ENCODE results near the gene TRPC1. TPM values are rescaled to one million over a fixed set of nuclear protein-coding genes. Genes with fewer than 3 reads are reported as not detected.

Gene TRPC1
- polyA plus RNA-seq, 1 of the 3 experiments (the other 2 are of a cell fraction): 9.6 TPM

DNA sequence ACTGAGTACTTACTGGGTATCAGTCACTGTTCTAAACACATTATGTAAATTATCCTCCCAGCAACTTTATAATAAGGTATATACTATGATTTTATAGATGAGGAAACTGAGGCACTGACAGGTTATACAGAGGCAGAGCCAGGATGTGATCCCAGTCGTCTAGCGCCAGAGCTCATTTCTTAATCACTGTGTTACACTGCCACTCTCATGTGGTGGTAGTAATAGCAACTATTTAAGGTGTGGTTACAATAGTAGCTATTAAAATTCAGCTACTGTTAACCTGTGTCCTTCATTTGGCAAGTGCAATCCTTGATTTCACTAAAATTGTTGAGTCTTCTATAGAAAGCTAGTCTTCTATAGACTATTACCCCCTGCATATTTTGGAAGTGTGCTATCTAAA is 43.1 kb upstream of the TRPC1 start:
- CTCF ChIA-PET: interaction anchor here (1.1 kb wide), 1 partner anchor 11 kb away, joined by 3 read pairs; no protein-coding TSS in a partner anchor

DNA sequence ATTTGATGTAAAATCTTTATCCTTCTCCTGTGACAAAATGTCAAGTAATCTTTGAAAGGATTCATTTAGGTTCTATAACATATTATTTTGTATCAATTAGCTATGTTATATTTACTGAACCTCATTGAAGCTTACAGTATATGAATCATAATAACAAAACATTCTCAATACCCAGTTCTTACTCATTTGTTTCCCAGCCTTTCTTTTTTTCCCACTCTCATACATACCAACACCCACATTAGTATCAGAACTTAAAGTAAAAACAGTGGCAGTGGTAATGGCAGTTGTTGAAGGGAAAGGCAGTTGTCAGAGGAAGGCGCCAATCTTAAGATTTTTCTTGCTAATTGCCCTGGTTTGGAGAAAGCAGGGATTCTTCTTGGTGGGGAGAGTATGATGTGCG is 33.2 kb upstream of the TRPC1 start:
- TF ChIP-seq, protein P1, sequence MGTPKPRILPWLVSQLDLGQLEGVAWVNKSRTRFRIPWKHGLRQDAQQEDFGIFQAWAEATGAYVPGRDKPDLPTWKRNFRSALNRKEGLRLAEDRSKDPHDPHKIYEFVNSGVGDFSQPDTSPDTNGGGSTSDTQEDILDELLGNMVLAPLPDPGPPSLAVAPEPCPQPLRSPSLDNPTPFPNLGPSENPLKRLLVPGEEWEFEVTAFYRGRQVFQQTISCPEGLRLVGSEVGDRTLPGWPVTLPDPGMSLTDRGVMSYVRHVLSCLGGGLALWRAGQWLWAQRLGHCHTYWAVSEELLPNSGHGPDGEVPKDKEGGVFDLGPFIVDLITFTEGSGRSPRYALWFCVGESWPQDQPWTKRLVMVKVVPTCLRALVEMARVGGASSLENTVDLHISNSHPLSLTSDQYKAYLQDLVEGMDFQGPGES (IDR thresholded peaks at IDR 0.05; ENCODE audit: low read depth, low read length): no peak
- no peak for TF ChIP-seq SIN3A (IDR thresholded peaks at IDR 0.05; ENCODE audit: borderline replicate concordance, low read depth, low read length)
- TF ChIP-seq, protein P2, sequence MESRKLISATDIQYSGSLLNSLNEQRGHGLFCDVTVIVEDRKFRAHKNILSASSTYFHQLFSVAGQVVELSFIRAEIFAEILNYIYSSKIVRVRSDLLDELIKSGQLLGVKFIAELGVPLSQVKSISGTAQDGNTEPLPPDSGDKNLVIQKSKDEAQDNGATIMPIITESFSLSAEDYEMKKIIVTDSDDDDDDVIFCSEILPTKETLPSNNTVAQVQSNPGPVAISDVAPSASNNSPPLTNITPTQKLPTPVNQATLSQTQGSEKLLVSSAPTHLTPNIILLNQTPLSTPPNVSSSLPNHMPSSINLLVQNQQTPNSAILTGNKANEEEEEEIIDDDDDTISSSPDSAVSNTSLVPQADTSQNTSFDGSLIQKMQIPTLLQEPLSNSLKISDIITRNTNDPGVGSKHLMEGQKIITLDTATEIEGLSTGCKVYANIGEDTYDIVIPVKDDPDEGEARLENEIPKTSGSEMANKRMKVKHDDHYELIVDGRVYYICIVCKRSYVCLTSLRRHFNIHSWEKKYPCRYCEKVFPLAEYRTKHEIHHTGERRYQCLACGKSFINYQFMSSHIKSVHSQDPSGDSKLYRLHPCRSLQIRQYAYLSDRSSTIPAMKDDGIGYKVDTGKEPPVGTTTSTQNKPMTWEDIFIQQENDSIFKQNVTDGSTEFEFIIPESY (IDR thresholded peaks at IDR 0.05; ENCODE audit: borderline replicate concordance, low read depth): no peak
- no peak for TF ChIP-seq TCF12 (IDR thresholded peaks at IDR 0.05)
- TF ChIP-seq NRF1 (IDR thresholded peaks at IDR 0.05; ENCODE audit: low read depth, low read length): no peak
- no peak for TF ChIP-seq CHD2 (IDR thresholded peaks at IDR 0.05; ENCODE audit: low read length, partially characterized antibody)
- TF ChIP-seq FOXJ3 (CRISPR knock-in tag; IDR thresholded peaks at IDR 0.05): no peak
- no peak for TF ChIP-seq JUND (IDR thresholded peaks at IDR 0.05)
- TF ChIP-seq, protein P3, sequence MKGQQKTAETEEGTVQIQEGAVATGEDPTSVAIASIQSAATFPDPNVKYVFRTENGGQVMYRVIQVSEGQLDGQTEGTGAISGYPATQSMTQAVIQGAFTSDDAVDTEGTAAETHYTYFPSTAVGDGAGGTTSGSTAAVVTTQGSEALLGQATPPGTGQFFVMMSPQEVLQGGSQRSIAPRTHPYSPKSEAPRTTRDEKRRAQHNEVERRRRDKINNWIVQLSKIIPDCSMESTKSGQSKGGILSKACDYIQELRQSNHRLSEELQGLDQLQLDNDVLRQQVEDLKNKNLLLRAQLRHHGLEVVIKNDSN (IDR thresholded peaks at IDR 0.05; ENCODE audit: borderline replicate concordance, low read depth): no peak
- TF ChIP-seq, protein P4, sequence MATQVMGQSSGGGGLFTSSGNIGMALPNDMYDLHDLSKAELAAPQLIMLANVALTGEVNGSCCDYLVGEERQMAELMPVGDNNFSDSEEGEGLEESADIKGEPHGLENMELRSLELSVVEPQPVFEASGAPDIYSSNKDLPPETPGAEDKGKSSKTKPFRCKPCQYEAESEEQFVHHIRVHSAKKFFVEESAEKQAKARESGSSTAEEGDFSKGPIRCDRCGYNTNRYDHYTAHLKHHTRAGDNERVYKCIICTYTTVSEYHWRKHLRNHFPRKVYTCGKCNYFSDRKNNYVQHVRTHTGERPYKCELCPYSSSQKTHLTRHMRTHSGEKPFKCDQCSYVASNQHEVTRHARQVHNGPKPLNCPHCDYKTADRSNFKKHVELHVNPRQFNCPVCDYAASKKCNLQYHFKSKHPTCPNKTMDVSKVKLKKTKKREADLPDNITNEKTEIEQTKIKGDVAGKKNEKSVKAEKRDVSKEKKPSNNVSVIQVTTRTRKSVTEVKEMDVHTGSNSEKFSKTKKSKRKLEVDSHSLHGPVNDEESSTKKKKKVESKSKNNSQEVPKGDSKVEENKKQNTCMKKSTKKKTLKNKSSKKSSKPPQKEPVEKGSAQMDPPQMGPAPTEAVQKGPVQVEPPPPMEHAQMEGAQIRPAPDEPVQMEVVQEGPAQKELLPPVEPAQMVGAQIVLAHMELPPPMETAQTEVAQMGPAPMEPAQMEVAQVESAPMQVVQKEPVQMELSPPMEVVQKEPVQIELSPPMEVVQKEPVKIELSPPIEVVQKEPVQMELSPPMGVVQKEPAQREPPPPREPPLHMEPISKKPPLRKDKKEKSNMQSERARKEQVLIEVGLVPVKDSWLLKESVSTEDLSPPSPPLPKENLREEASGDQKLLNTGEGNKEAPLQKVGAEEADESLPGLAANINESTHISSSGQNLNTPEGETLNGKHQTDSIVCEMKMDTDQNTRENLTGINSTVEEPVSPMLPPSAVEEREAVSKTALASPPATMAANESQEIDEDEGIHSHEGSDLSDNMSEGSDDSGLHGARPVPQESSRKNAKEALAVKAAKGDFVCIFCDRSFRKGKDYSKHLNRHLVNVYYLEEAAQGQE (IDR thresholded peaks at IDR 0.05; ENCODE audit: low read depth, low read length): no peak
- no peak for TF ChIP-seq TAF1 (IDR thresholded peaks at IDR 0.05; ENCODE audit: borderline replicate concordance, low read depth, low read length)
- TF ChIP-seq GATA2 (CRISPR knock-in tag; IDR thresholded peaks at IDR 0.05): no peak
- no peak for TF ChIP-seq MXI1 (IDR thresholded peaks at IDR 0.05; ENCODE audit: low read depth, low read length)
- TF ChIP-seq EZH2phosphoT487 (IDR thresholded peaks at IDR 0.05; ENCODE audit: borderline replicate concordance, low read depth): no peak
- no peak for TF ChIP-seq POLR2AphosphoS5 (IDR thresholded peaks at IDR 0.05; ENCODE audit: low read depth, low read length)
- TF ChIP-seq YY1 (IDR thresholded peaks at IDR 0.05; ENCODE audit: low read depth): no peak
- TF ChIP-seq RFX5 (IDR thresholded peaks at IDR 0.05; ENCODE audit: low read length): no peak
- no peak overlapping the region for H3K4me3 ChIP-seq (ENCODE audit: low read depth in 2 of 2, low read length in 1 of 2)
- POLR2A ChIA-PET: no interaction called here
- no peaks in the 10 kb centered on the region for H3K79me2 ChIP-seq (ENCODE audit: insufficient read depth)
- H3K36me3 ChIP-seq (replicated peaks in 1 of 2; ENCODE audit: control insufficient read depth in 1 of 2, insufficient read depth in 2 of 2, low read length in 1 of 2): no peaks in the 10 kb centered on the region
- no peak for DNase-seq
- WGBS (ENCODE audit: low lambda C conversion rate): 90% methylated on average over 2 of the region's 2 CpGs
- H3K9ac ChIP-seq: no peak overlapping the region
- H3K9me3 ChIP-seq: no peaks in the 10 kb centered on the region
- no peaks in the 10 kb centered on the region for H3K9me2 ChIP-seq
- H2AFZ ChIP-seq (ENCODE audit: low read depth): no peak overlapping the region
- CTCF ChIA-PET: interaction anchor here (0.6 kb wide), 1 partner anchor 88 kb away, joined by 3 read pairs; no protein-coding TSS in a partner anchor
- no peaks in the 10 kb centered on the region; a peak in 1 of 4 replicates for H3K4me1 ChIP-seq (ENCODE audit: control insufficient read depth in 1 of 2, insufficient read depth in 2 of 2, low read depth in 1 of 2, low read length in 1 of 2)
- no peaks in the 10 kb centered on the region for H3F3A ChIP-seq (replicated peaks; ENCODE audit: insufficient read depth)
- H3K4me2 ChIP-seq: no peak overlapping the region
- H3K27me3 ChIP-seq (ENCODE audit: insufficient read depth): no peaks in the 10 kb centered on the region
- no peaks in the 10 kb centered on the region for H4K20me1 ChIP-seq (ENCODE audit: insufficient read depth)
- no peak overlapping the region for H3K27ac ChIP-seq (ENCODE audit: low read depth in 2 of 2, low read length in 1 of 2)

More for the DNA sequence above, 43.1 kb upstream of the TRPC1 start:
- H3K9me2 ChIP-seq: no peaks in the 10 kb centered on the region
- no peak for DNase-seq
- H2AFZ ChIP-seq (ENCODE audit: low read depth): no peak overlapping the region
- no peaks in the 10 kb centered on the region for H3K36me3 ChIP-seq (replicated peaks in 1 of 2; ENCODE audit: control insufficient read depth in 1 of 2, insufficient read depth in 2 of 2, low read length in 1 of 2)
- WGBS (ENCODE audit: low lambda C conversion rate): 88% methylated on average over 2 of the region's 2 CpGs
- H3F3A ChIP-seq (replicated peaks; ENCODE audit: insufficient read depth): no peaks in the 10 kb centered on the region
- TF ChIP-seq TCF12 (IDR thresholded peaks at IDR 0.05): no peak
- H3K27ac ChIP-seq (ENCODE audit: low read depth in 2 of 2, low read length in 1 of 2): no peak overlapping the region
- H3K4me2 ChIP-seq: no peak overlapping the region
- no peaks in the 10 kb centered on the region for H4K20me1 ChIP-seq (ENCODE audit: insufficient read depth)
- H3K9me3 ChIP-seq: no peaks in the 10 kb centered on the region
- no peak overlapping the region for H3K9ac ChIP-seq
- no peaks in the 10 kb centered on the region for H3K4me1 ChIP-seq (ENCODE audit: control insufficient read depth in 1 of 2, insufficient read depth in 2 of 2, low read depth in 1 of 2, low read length in 1 of 2)
- no peaks in the 10 kb centered on the region for H3K79me2 ChIP-seq (ENCODE audit: insufficient read depth)
- no peaks in the 10 kb centered on the region for H3K27me3 ChIP-seq (ENCODE audit: insufficient read depth)
- POLR2A ChIA-PET: no interaction called here
- no peak overlapping the region for H3K4me3 ChIP-seq (ENCODE audit: low read depth in 2 of 2, low read length in 1 of 2)
